ENCODE data around the gene CFAP251. TPM values are rescaled to one million over a fixed set of nuclear protein-coding genes. Genes with fewer than 3 reads are reported as not detected.

Gene CFAP251
- total and polyA plus RNA-seq, 2 of the 13 experiments (the other 11 are each of a cell fraction or from before 2014, with no cell fraction given) = 0.30 to 0.42 TPM

DNA sequence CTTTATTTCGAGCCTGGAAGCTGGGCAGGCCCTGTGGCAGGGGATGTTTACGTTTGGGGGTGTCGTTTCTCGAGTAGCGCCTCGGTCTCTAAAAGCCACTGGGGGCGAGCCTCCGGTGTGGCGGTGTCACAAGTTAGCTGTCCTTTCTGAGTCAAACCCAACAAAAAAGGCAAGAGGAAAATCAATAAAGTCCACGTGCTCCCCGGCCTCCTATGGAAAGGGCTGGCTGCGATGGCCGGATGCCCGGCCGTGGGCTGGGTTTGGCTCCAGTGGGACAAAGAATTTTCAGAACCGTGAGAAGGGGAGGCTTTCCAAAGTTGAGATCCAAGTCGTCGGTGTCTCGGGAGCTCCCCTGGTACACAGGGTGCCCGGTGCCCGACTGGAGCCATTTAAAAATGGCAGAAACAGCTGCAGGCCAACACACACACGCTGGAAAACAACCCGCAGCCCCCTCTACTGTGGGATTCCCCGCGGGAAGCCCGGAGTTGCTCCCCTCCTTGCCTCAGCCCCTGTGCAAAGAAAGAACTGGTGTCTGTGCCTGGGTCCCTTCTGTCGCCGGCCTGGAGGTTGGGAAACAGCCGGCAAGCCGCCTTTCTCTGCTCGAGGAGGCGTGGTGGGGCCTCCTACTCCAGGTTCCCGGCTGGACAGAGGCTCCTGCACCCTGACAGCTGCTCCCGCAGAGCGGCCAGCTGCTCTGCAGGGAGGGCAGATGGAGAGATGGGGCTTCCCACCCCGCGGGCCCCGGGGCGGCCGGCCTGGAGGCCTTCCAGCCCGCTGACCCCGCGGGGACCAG lies 105.1 kb downstream of the CFAP251 start (continued):
- TF ChIP-seq, protein P1, sequence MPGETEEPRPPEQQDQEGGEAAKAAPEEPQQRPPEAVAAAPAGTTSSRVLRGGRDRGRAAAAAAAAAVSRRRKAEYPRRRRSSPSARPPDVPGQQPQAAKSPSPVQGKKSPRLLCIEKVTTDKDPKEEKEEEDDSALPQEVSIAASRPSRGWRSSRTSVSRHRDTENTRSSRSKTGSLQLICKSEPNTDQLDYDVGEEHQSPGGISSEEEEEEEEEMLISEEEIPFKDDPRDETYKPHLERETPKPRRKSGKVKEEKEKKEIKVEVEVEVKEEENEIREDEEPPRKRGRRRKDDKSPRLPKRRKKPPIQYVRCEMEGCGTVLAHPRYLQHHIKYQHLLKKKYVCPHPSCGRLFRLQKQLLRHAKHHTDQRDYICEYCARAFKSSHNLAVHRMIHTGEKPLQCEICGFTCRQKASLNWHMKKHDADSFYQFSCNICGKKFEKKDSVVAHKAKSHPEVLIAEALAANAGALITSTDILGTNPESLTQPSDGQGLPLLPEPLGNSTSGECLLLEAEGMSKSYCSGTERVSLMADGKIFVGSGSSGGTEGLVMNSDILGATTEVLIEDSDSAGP (CRISPR knock-in tag; IDR thresholded peaks at IDR 0.05; ENCODE audit: borderline replicate concordance) = peak; percentile 39; the same call in 1 of the 2 replicates
- TF ChIP-seq ARHGAP35 (CRISPR knock-in tag; IDR thresholded peaks at IDR 0.05; ENCODE audit: borderline replicate concordance) (0 out of 2 replicates have a peak, but pooled peaks have one; percentile 31), ZNF569 (CRISPR knock-in tag; IDR thresholded peaks at IDR 0.05; ENCODE audit: borderline replicate concordance) (no peak), DR1 (CRISPR knock-in tag; IDR thresholded peaks at IDR 0.05) (no peak; the same call in 1 of the 2 replicates), NKX3-1 (CRISPR knock-in tag; IDR thresholded peaks at IDR 0.05) (0 out of 2 replicates have a peak, but pooled peaks have one; percentile 55), SRF (IDR thresholded peaks at IDR 0.05; ENCODE audit: low read depth, low read length) (peak; percentile 62; the same call in 1 of the 2 replicates), SIN3A (IDR thresholded peaks at IDR 0.05; ENCODE audit: borderline replicate concordance, low read depth, low read length) (peak; percentile 23; the same call in 1 of the 2 replicates), ZNF160 (CRISPR knock-in tag; IDR thresholded peaks at IDR 0.05) (peak; percentile 72; the same call in 1 of the 2 replicates)
- TF ChIP-seq, protein P2, sequence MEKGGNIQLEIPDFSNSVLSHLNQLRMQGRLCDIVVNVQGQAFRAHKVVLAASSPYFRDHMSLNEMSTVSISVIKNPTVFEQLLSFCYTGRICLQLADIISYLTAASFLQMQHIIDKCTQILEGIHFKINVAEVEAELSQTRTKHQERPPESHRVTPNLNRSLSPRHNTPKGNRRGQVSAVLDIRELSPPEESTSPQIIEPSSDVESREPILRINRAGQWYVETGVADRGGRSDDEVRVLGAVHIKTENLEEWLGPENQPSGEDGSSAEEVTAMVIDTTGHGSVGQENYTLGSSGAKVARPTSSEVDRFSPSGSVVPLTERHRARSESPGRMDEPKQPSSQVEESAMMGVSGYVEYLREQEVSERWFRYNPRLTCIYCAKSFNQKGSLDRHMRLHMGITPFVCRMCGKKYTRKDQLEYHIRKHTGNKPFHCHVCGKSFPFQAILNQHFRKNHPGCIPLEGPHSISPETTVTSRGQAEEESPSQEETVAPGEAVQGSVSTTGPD (CRISPR knock-in tag; IDR thresholded peaks at IDR 0.05) = no peak
- TF ChIP-seq, protein P3, sequence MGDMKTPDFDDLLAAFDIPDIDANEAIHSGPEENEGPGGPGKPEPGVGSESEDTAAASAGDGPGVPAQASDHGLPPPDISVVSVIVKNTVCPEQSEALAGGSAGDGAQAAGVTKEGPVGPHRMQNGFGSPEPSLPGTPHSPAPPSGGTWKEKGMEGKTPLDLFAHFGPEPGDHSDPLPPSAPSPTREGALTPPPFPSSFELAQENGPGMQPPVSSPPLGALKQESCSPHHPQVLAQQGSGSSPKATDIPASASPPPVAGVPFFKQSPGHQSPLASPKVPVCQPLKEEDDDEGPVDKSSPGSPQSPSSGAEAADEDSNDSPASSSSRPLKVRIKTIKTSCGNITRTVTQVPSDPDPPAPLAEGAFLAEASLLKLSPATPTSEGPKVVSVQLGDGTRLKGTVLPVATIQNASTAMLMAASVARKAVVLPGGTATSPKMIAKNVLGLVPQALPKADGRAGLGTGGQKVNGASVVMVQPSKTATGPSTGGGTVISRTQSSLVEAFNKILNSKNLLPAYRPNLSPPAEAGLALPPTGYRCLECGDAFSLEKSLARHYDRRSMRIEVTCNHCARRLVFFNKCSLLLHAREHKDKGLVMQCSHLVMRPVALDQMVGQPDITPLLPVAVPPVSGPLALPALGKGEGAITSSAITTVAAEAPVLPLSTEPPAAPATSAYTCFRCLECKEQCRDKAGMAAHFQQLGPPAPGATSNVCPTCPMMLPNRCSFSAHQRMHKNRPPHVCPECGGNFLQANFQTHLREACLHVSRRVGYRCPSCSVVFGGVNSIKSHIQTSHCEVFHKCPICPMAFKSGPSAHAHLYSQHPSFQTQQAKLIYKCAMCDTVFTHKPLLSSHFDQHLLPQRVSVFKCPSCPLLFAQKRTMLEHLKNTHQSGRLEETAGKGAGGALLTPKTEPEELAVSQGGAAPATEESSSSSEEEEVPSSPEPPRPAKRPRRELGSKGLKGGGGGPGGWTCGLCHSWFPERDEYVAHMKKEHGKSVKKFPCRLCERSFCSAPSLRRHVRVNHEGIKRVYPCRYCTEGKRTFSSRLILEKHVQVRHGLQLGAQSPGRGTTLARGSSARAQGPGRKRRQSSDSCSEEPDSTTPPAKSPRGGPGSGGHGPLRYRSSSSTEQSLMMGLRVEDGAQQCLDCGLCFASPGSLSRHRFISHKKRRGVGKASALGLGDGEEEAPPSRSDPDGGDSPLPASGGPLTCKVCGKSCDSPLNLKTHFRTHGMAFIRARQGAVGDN (CRISPR knock-in tag; IDR thresholded peaks at IDR 0.05) = peak; percentile 89
- TF ChIP-seq, protein P4, sequence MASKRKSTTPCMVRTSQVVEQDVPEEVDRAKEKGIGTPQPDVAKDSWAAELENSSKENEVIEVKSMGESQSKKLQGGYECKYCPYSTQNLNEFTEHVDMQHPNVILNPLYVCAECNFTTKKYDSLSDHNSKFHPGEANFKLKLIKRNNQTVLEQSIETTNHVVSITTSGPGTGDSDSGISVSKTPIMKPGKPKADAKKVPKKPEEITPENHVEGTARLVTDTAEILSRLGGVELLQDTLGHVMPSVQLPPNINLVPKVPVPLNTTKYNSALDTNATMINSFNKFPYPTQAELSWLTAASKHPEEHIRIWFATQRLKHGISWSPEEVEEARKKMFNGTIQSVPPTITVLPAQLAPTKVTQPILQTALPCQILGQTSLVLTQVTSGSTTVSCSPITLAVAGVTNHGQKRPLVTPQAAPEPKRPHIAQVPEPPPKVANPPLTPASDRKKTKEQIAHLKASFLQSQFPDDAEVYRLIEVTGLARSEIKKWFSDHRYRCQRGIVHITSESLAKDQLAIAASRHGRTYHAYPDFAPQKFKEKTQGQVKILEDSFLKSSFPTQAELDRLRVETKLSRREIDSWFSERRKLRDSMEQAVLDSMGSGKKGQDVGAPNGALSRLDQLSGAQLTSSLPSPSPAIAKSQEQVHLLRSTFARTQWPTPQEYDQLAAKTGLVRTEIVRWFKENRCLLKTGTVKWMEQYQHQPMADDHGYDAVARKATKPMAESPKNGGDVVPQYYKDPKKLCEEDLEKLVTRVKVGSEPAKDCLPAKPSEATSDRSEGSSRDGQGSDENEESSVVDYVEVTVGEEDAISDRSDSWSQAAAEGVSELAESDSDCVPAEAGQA (IDR thresholded peaks at IDR 0.05; ENCODE audit: low read depth) = no peak
- TF ChIP-seq, protein P4 (CRISPR knock-in tag; IDR thresholded peaks at IDR 0.05; ENCODE audit: borderline replicate concordance) = no peak
